ENCODE measurements around the gene PRM2.

DNA sequence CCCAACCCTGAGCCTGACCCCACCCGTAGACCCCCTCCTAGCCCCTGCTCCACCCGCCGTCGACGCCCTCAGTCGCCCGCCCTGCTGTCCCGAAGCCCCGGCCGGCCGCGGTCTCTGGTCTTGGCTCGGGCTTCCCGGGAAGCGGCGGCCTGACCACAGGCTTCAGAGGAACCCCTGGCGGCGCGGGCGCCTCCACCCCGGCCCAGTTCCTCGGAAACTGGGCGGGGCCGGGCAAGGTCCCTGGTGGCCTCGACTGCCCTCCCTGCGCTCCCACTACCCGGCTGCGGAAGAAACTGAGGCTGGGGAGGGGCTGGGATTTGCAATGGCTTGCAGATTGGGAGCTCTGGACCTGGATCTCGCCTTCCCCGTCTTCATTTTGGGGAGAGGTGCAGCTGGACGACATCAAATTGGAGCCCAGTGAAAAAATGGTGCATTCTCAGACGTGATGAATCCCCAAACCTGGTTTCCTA, 19.6 kb downstream of the PRM2 start:
- no peak for TF ChIP-seq ELF4 (IDR thresholded peaks at IDR 0.05)
- TF ChIP-seq FOXM1 (IDR thresholded peaks at IDR 0.05; ENCODE audit: borderline replicate concordance) = no peak
- TF ChIP-seq SP1 (IDR thresholded peaks at IDR 0.05) = no peak
- TF ChIP-seq TARDBP (IDR thresholded peaks at IDR 0.05) = no peak
- TF ChIP-seq, protein P1, sequence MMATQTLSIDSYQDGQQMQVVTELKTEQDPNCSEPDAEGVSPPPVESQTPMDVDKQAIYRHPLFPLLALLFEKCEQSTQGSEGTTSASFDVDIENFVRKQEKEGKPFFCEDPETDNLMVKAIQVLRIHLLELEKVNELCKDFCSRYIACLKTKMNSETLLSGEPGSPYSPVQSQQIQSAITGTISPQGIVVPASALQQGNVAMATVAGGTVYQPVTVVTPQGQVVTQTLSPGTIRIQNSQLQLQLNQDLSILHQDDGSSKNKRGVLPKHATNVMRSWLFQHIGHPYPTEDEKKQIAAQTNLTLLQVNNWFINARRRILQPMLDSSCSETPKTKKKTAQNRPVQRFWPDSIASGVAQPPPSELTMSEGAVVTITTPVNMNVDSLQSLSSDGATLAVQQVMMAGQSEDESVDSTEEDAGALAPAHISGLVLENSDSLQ (IDR thresholded peaks at IDR 0.05) = no peak
- no peak for TF ChIP-seq FOXK2 (IDR thresholded peaks at IDR 0.05)
- no peak for TF ChIP-seq FOXA1 (IDR thresholded peaks at IDR 0.05)
- no peak for TF ChIP-seq ARNT (IDR thresholded peaks at IDR 0.05)
- no peak for TF ChIP-seq SUZ12 (IDR thresholded peaks at IDR 0.05)
